HG02763 (cell line): ENCODE measurements around the gene ARRDC2.
"Not testable (repeated sequence)": the region's sequence is repeated elsewhere in the genome, so short reads cannot be mapped to it uniquely, and the experiment has no call there.

Source experiments
- ATAC-seq: cut with Tn5 transposase; IDR thresholded peaks from one replicate; pipeline ENCODE4 v1.9.1; 2021; ENCODE audit warnings: mild to moderate bottlenecking, moderate library complexity; ENCODE audit not compliant: unreplicated experiment

Gene ARRDC2

GRCh38 chr19:18007917-18008673 lies at the start of gene ARRDC2:
TSS of gene ARRDC2 (plus strand) at chr19:18008170. CDS start at chr19:18008311, 141 bp downstream.
- peak; percentile 54 for ATAC-seq

- no peak for ATAC-seq
Observed at GRCh38 chr19:17963936-17964691, 43.9 kb upstream of the ARRDC2 start.

- ATAC-seq, result no peak
Observed at GRCh38 chr19:17965370-17966128, 42.4 kb upstream of the ARRDC2 start.

GRCh38 chr19:17966129-17966483 lies 41.9 kb upstream of the ARRDC2 start:
- no peak for ATAC-seq

- ATAC-seq, result no peak
Observed at GRCh38 chr19:17966550-17967256, 41.3 kb upstream of the ARRDC2 start, which contains the start of gene KCNN1. TSS of gene KCNN1 (plus strand) at chr19:17967107. CDS start at chr19:17973889, 6,782 bp downstream.

GRCh38 chr19:17967257-17968051 lies 40.5 kb upstream of the ARRDC2 start:
- no peak for ATAC-seq

- no peak for ATAC-seq
Observed at GRCh38 chr19:17968362-17968761, 39.6 kb upstream of the ARRDC2 start.

GRCh38 chr19:17969096-17969792 lies 38.7 kb upstream of the ARRDC2 start:
- no peak for ATAC-seq

GRCh38 chr19:17972230-17972629 lies 35.7 kb upstream of the ARRDC2 start:
- no peak for ATAC-seq

- ATAC-seq, result no peak
Observed at GRCh38 chr19:17973759-17974158, 34.2 kb upstream of the ARRDC2 start.

- no peak for ATAC-seq
Observed at GRCh38 chr19:17974551-17974950, 33.4 kb upstream of the ARRDC2 start.

GRCh38 chr19:17975032-17975431 lies 32.9 kb upstream of the ARRDC2 start:
- ATAC-seq, result no peak

- no peak for ATAC-seq
Observed at GRCh38 chr19:17977021-17977420, 30.9 kb upstream of the ARRDC2 start.

GRCh38 chr19:17977488-17977887 lies 30.5 kb upstream of the ARRDC2 start:
- ATAC-seq, result no peak

GRCh38 chr19:17981611-17982010 lies 26.4 kb upstream of the ARRDC2 start:
- no peak for ATAC-seq

GRCh38 chr19:17982430-17982829 lies 25.5 kb upstream of the ARRDC2 start:
- no peak for ATAC-seq

- ATAC-seq, result no peak
Observed at GRCh38 chr19:17985037-17985818, 22.7 kb upstream of the ARRDC2 start.

GRCh38 chr19:17986569-17986968 lies 21.4 kb upstream of the ARRDC2 start:
- not testable (repeated sequence) for ATAC-seq

- no peak for ATAC-seq
Observed at GRCh38 chr19:17988161-17988560, 19.8 kb upstream of the ARRDC2 start.
